Karpas-422 (cell line): Measurements from ENCODE around the gene ACSM5. TPM values are rescaled to one million over a fixed set of nuclear protein-coding genes. Genes with fewer than 3 reads are reported as not detected.
"Not testable (repeated sequence)": the region's sequence is repeated elsewhere in the genome, so short reads cannot be mapped to it uniquely, and the experiment has no call there.

Experiments
- DNase-seq: peaks from one replicate; pipeline ENCODE4 v3.0.0-alpha.2; 2015
- H2AFZ ChIP-seq: fragments of 200-600 bp; sonication (generic); 2 replicates; pipeline ENCODE4 v1.6.1; 2014; ENCODE audit warnings: antibody characterized with exemption, low read length, mixed read lengths
- H3K27ac ChIP-seq: fragments of 200-600 bp; sonication (generic); 2 replicates; pipeline ENCODE4 v1.5.1; 2014; ENCODE audit warnings: mild to moderate bottlenecking, low read length, moderate library complexity
- H3K27me3 ChIP-seq: fragments of 200-600 bp; sonication (generic); 2 replicates; pipeline ENCODE4 v1.6.1; 2014; ENCODE audit warnings: low read length, mixed read lengths
- H3K36me3 ChIP-seq: fragments of 200-600 bp; sonication (generic); 2 replicates; pipeline ENCODE4 v1.6.1; 2014; ENCODE audit warnings: low read length, mixed read lengths; ENCODE audit not compliant: insufficient read depth
- H3K4me1 ChIP-seq: fragments of 200-600 bp; sonication (generic); 2 replicates; pipeline ENCODE4 v1.6.1; 2014; ENCODE audit warnings: mild to moderate bottlenecking, low read length, mixed read lengths
- H3K4me2 ChIP-seq: fragments of 200-600 bp; sonication (generic); 2 replicates; pipeline ENCODE4 v1.6.1; 2014; ENCODE audit warnings: low read length, low read depth, mild to moderate bottlenecking; ENCODE audit not compliant: poor library complexity, severe bottlenecking
- H3K4me3 ChIP-seq: fragments of 200-600 bp; sonication (generic); 2 replicates; pipeline ENCODE4 v1.5.1; 2014; ENCODE audit warnings: mild to moderate bottlenecking, antibody characterized with exemption, low read length, mixed read lengths
- H3K79me2 ChIP-seq: fragments of 200-600 bp; sonication (generic); 2 replicates; pipeline ENCODE4 v1.6.1; 2014; ENCODE audit warnings: mild to moderate bottlenecking, low read length, mixed read lengths
- H3K9ac ChIP-seq: fragments of 200-600 bp; sonication (generic); 2 replicates; pipeline ENCODE4 v1.6.0; 2014; ENCODE audit warnings: low read length
- H3K9me2 ChIP-seq: fragments of 200-600 bp; sonication (generic), shearing (Covaris generic); replicated peaks from 2 replicates; pipeline ENCODE4 v1.6.0; 2014; ENCODE audit warnings: mild to moderate bottlenecking, low read length, moderate library complexity; ENCODE audit not compliant: insufficient read depth
- H3K9me3 ChIP-seq: fragments of 300-700, 200-600 bp; sonication (generic); 2 replicates; pipeline ENCODE4 v1.6.1; 2014; ENCODE audit warnings: low read length, mixed read lengths
- H4K20me1 ChIP-seq: fragments of 200-600 bp; sonication (generic); 2 replicates; pipeline ENCODE4 v1.6.1; 2014; ENCODE audit warnings: mild to moderate bottlenecking, antibody characterized with exemption, low read length, low read depth; ENCODE audit not compliant: insufficient read depth
- total RNA-seq: library from RNA; depleted of rRNA; stranded (reverse); fragments of >200 nt; shearing (Covaris generic); gene quantifications from 2 replicates; pipeline ENCODE4 v1.2.3, GENCODE V29; 2014; ENCODE audit warnings: low replicate concordance; rRNA removed

ACSM5 gene
- total RNA-seq, 1 experiment from 2014 or later, result not detected

DNA sequence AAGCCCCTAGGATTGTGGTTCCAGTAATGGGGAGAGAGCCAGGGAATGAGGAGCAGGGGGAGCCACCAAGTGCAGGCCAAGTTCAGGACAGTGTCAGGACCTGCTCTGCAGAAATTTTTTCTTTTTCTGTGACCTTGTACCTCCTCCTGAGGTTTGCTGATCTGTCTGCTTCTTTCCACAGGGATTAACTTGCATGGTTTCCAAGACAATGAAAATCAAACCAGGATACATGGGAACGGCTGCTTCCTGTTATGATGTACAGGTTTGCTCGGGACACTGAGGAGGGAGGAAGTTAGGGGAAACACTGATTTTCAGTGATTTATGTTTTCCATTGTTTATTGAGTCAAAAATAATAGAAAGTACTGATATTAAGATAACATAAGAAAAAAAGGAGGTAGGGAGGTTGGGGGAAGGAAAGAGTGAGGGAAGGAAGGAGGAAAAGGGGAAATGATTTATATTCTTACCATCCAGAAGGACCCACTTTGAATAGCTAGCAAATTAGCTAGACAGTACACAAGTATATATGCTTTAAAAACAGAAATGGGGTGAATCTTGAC, 67.9 kb downstream of the ACSM5 start:
- DNase-seq, H3K79me2 ChIP-seq: not testable (repeated sequence)

DNA sequence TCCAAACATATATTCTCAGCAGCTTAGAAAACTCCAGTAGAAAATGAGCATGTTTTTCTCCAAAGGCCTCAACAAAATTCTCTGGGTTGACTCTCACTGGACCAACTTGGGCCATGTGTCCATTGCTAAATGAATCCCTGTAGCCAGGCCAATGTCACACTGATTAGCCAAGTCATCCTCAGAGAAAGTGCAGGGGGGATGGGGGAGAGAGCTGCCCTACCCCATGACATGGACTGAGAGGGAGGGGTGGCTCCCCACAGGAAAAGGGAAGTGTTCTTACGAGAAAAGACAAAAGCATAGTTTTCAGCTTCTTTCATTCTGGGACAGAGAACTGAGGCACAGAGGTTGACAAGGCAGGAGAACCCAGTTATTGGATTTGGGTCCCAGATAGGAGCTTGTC, 74.7 kb downstream of the ACSM5 start:
- H3K4me2 ChIP-seq, H3K27ac ChIP-seq, DNase-seq, H3K36me3 ChIP-seq, H3K27me3 ChIP-seq, H3K9ac ChIP-seq, H3K4me3 ChIP-seq, H4K20me1 ChIP-seq, H3K79me2 ChIP-seq, H3K9me2 ChIP-seq, H3K9me3 ChIP-seq, H2AFZ ChIP-seq, H3K4me1 ChIP-seq: not testable (repeated sequence)

More for the DNA sequence above, 67.9 kb downstream of the ACSM5 start:
- not testable (repeated sequence) for H3K27ac ChIP-seq, H3K4me1 ChIP-seq, H3K4me3 ChIP-seq, H3K9me2 ChIP-seq, H3K9ac ChIP-seq, H3K27me3 ChIP-seq, H3K9me3 ChIP-seq, H3K36me3 ChIP-seq, H2AFZ ChIP-seq, H4K20me1 ChIP-seq, H3K4me2 ChIP-seq

GRCh38 chr16:20484726-20485125, 75.4 kb downstream of the ACSM5 start:
- Histone ChIP-seq H3K4me1 (no peaks in the 10 kb centered on the region), H3K9ac (no peak overlapping the region), H3K36me3 (no peaks in the 10 kb centered on the region), H3K27me3 (no peaks in the 10 kb centered on the region), H4K20me1 (no peaks in the 10 kb centered on the region), H3K4me2 (no peak overlapping the region), H3K9me3 (no peaks in the 10 kb centered on the region), H3K4me3 (no peak overlapping the region), H3K9me2 (no peaks in the 10 kb centered on the region), H2AFZ (no peak overlapping the region), H3K27ac (no peak overlapping the region), H3K79me2 (no peaks in the 10 kb centered on the region)
- DNase-seq, result no peak

- H3K9me3 ChIP-seq, result no peaks in the 10 kb centered on the region
- no peak overlapping the region for H3K27ac ChIP-seq
- H3K9ac ChIP-seq, result no peak overlapping the region
- H3K79me2 ChIP-seq, result no peaks in the 10 kb centered on the region
- no peaks in the 10 kb centered on the region for H3K36me3 ChIP-seq
- no peaks in the 10 kb centered on the region for H4K20me1 ChIP-seq
- H3K9me2 ChIP-seq, result no peaks in the 10 kb centered on the region
- no peaks in the 10 kb centered on the region for H3K4me1 ChIP-seq
- H3K27me3 ChIP-seq, result no peaks in the 10 kb centered on the region
- H3K4me3 ChIP-seq, result no peak overlapping the region
- no peak overlapping the region for H2AFZ ChIP-seq
- DNase-seq, result no peak
- H3K4me2 ChIP-seq, result no peak overlapping the region
Measured at GRCh38 chr16:20485408-20485807, 76.1 kb downstream of the ACSM5 start.

Other genes with a start within 250 kb of the ACSM5 start
- gene GP2, start 82.0 kb upstream of the ACSM5 start, total RNA-seq, result not detected in 2 replicates
- not detected in 2 replicates for gene UMOD, start 56.8 kb upstream of the ACSM5 start, total RNA-seq
- gene PDILT, start 4.8 kb upstream of the ACSM5 start, total RNA-seq, result not detected in 2 replicates
- not detected in 2 replicates for gene ACSM2A, start 42.0 kb downstream of the ACSM5 start, total RNA-seq
- not detected in 2 replicates for gene ACSM2B, start 166.8 kb downstream of the ACSM5 start, total RNA-seq